Activated CD4-positive, alpha-beta T cell treated with anti-CD3 and anti-CD28 coated beads, Interleukin-2, amount 10 ng/mL, durations not matched to agents 24 days and 14 days (primary cell): ENCODE measurements around the gene MTRFR. TPM values are rescaled to one million over a fixed set of nuclear protein-coding genes. Genes with fewer than 3 reads are reported as not detected.

Experiments
- DNase-seq: peaks from one replicate; pipeline ENCODE4 v3.0.0; 2022
- H3K27ac Mint-ChIP-seq: one replicate; pipeline ENCODE4 v1.8.0; 2022; ENCODE audit warnings: mild to moderate bottlenecking, mixed read lengths
- H3K27me3 Mint-ChIP-seq: one replicate; pipeline ENCODE4 v1.8.0; 2022; ENCODE audit warnings: mixed read lengths
- H3K36me3 Mint-ChIP-seq: one replicate; pipeline ENCODE4 v1.8.0; 2022; ENCODE audit warnings: low read depth, mild to moderate bottlenecking, mixed read lengths
- H3K4me1 Mint-ChIP-seq: one replicate; pipeline ENCODE4 v1.8.0; 2021; ENCODE audit warnings: mixed read lengths
- H3K4me3 Mint-ChIP-seq: one replicate; pipeline ENCODE4 v1.8.0; 2022; ENCODE audit warnings: mild to moderate bottlenecking, moderate library complexity, mixed read lengths
- H3K9me3 Mint-ChIP-seq: one replicate; pipeline ENCODE4 v1.8.0; 2021; ENCODE audit warnings: mixed read lengths
- intact Hi-C: fragments of 100-400 bp; cut with micrococcal nuclease; formaldehyde crosslinking; loops from one replicate; pipeline ENCODE4 v1.15.1; 2023
- total RNA-seq: library from RNA; stranded (reverse); gene quantifications from 2 replicates; pipeline ENCODE4 v1.2.3, GENCODE V29; 2022

The MTRFR gene
- total RNA-seq, 1 donor from 2014 or later, result 30.3 TPM

GRCh38 chr12:123270214-123271000 is 37.2 kb downstream of the MTRFR start:
- intact Hi-C loops, result loop anchor here (2.0 kb wide), 1 partner anchor 38 kb away; the partner anchor contains the start of genes MPHOSPH9 and MTRFR
- H3K9me3 Mint-ChIP-seq, result no peaks in the 10 kb centered on the region
- H3K36me3 Mint-ChIP-seq, result peaks cover 2% of the 10 kb centered on the region
- H3K4me3 Mint-ChIP-seq, result peak overlapping the region; percentile 92
- H3K27me3 Mint-ChIP-seq, result no peaks in the 10 kb centered on the region
- peak; percentile 73 for DNase-seq
- H3K4me1 Mint-ChIP-seq, result peaks cover 16% of the 10 kb centered on the region
- peak overlapping the region; percentile 83 for H3K27ac Mint-ChIP-seq

GRCh38 chr12:123271001-123271668 is 37.9 kb downstream of the MTRFR start:
- peak; percentile 93 for DNase-seq
- Mint-ChIP-seq H3K27me3 (no peaks in the 10 kb centered on the region), H3K27ac (no peak overlapping the region), H3K9me3 (no peaks in the 10 kb centered on the region), H3K4me3 (peak overlapping the region; percentile 92), H3K36me3 (peaks cover 2% of the 10 kb centered on the region), H3K4me1 (peaks cover 16% of the 10 kb centered on the region)
- intact Hi-C loops, result loop anchor here (1.0 to 2.0 kb wide), 2 partner anchors 38 to 118 kb away; partner anchors contain the start of genes MPHOSPH9 and MTRFR

- H3K27me3 Mint-ChIP-seq, result no peaks in the 10 kb centered on the region
- H3K27ac Mint-ChIP-seq, result peak overlapping the region; percentile 17
- H3K4me1 Mint-ChIP-seq, result peaks cover 19% of the 10 kb centered on the region
- H3K9me3 Mint-ChIP-seq, result no peaks in the 10 kb centered on the region
- H3K4me3 Mint-ChIP-seq, result peak overlapping the region; percentile 29
- peaks cover 2% of the 10 kb centered on the region for H3K36me3 Mint-ChIP-seq
- intact Hi-C loops, result no loop called here
- DNase-seq, result no peak
Measured at GRCh38 chr12:123273166-123273565, 39.9 kb downstream of the MTRFR start.

- Mint-ChIP-seq H3K4me1 (peaks cover 4% of the 10 kb centered on the region), H3K4me3 (peak overlapping the region; percentile 36), H3K9me3 (no peaks in the 10 kb centered on the region), H3K36me3 (no peaks in the 10 kb centered on the region), H3K27me3 (no peaks in the 10 kb centered on the region), H3K27ac (peak overlapping the region; percentile 83)
- intact Hi-C loops, result loop anchor here (2.0 kb wide), 1 partner anchor 87 kb away; the partner anchor contains the start of gene SBNO1
- DNase-seq, result peak; percentile 69
Measured at GRCh38 chr12:123278101-123278627, 44.9 kb downstream of the MTRFR start.

DNA sequence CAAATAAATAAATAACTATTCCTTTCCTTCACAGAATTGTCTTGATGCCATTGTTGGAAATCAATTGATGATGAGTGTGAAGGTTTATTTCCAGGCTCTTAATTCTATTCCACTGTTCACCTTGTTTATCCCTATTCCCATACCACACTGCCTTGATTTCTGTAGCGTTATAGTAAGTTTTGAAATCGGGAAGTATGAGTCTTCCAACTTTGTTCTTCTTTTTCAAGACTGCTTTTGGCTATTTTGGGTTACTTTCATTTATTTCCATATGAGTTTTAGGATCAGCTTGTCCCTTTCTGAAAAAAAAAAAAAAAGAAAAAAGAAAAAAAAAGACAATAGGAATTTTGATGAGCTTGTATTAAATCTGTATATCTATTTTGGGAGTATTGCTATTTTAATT is 47.7 kb downstream of the MTRFR start:
- DNase-seq, result no peak
- Mint-ChIP-seq H3K4me1 (peaks cover 4% of the 10 kb centered on the region), H3K9me3 (no peaks in the 10 kb centered on the region), H3K4me3 (no peak overlapping the region), H3K27me3 (no peaks in the 10 kb centered on the region), H3K27ac (no peak overlapping the region), H3K36me3 (no peaks in the 10 kb centered on the region)
- intact Hi-C loops, result no loop called here

- H3K4me3 Mint-ChIP-seq, result no peak overlapping the region
Measured at GRCh38 chr12:123282111-123282510, 48.9 kb downstream of the MTRFR start.

GRCh38 chr12:123283461-123283860 is 50.2 kb downstream of the MTRFR start:
- Mint-ChIP-seq H3K36me3 (no peaks in the 10 kb centered on the region), H3K27me3 (no peaks in the 10 kb centered on the region), H3K9me3 (no peaks in the 10 kb centered on the region), H3K27ac (no peak overlapping the region), H3K4me3 (no peak overlapping the region), H3K4me1 (peaks cover 2% of the 10 kb centered on the region)
- DNase-seq, result no peak
- intact Hi-C loops, result no loop called here

More at GRCh38 chr12:123282111-123282510, 48.9 kb downstream of the MTRFR start:
- H3K27me3 Mint-ChIP-seq, result no peaks in the 10 kb centered on the region
- H3K4me1 Mint-ChIP-seq, result peaks cover 6% of the 10 kb centered on the region
- no peak overlapping the region for H3K27ac Mint-ChIP-seq
- DNase-seq, result no peak
- no peaks in the 10 kb centered on the region for H3K9me3 Mint-ChIP-seq
- no peaks in the 10 kb centered on the region for H3K36me3 Mint-ChIP-seq
- intact Hi-C loops, result no loop called here

DNA sequence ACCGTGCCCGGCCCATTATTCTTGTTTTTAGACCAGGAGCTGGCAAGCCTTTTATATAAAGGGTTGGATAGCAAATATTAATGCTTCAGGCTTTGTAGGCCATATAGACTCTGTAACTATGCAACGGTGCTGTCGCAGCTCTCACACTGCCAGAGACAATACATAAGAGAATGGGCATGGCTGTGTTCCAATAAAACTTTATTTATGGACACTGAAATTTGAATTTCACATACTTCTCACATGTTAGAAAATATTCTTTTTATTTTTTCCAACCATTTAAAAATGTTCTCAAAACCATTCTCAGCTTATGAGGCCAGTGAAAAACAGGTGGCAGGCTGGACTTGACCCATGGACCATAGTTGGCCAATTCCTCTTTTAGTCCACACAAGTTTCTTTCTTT is 51.4 kb downstream of the MTRFR start:
- DNase-seq, result no peak
- intact Hi-C loops, result no loop called here
- Mint-ChIP-seq H3K4me1 (peaks cover 2% of the 10 kb centered on the region), H3K36me3 (peaks cover 8% of the 10 kb centered on the region), H3K9me3 (no peaks in the 10 kb centered on the region), H3K4me3 (no peak overlapping the region), H3K27me3 (no peaks in the 10 kb centered on the region), H3K27ac (no peak overlapping the region)

- Mint-ChIP-seq H3K27ac (no peak overlapping the region), H3K27me3 (no peaks in the 10 kb centered on the region)
Measured at GRCh38 chr12:123286652-123287373, 53.6 kb downstream of the MTRFR start.

DNA sequence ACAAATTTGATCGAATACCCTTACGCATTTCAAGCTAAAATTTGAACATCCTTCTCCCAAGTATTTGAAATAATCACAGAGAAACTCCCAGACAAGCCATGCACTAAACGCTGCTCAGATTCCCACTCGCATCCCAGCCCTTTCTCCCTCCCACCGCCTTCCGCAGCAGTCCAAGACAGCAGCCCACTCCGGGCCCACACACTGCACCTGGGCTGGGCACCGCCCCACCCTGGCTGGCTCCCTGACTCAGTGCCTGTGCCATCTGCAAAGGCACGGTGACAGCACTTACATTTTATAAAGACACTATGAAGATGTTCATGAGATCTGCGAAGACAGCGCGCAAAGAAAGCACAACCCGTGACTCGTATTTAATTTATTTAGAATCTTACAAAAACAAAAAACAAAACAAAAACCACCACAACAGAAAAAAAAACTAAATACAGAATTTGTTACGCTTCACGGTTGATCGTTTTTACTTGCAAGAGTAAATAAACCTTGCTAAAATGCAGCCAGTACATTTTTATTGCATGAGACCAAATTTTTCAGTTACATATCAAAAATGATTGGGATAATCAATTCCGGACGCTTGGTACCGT is 55.6 kb downstream of the MTRFR start:
- no peak for DNase-seq
- intact Hi-C loops, result no loop called here
- peaks cover 19% of the 10 kb centered on the region for H3K36me3 Mint-ChIP-seq
- no peaks in the 10 kb centered on the region for H3K27me3 Mint-ChIP-seq
- H3K9me3 Mint-ChIP-seq, result no peaks in the 10 kb centered on the region
- H3K27ac Mint-ChIP-seq, result no peak overlapping the region
- H3K4me3 Mint-ChIP-seq, result no peak overlapping the region
- H3K4me1 Mint-ChIP-seq, result peaks cover 2% of the 10 kb centered on the region

More at GRCh38 chr12:123286652-123287373, 53.6 kb downstream of the MTRFR start:
- H3K4me3 Mint-ChIP-seq, result no peak overlapping the region
- no peaks in the 10 kb centered on the region for H3K9me3 Mint-ChIP-seq
- H3K4me1 Mint-ChIP-seq, result peaks cover 2% of the 10 kb centered on the region
- no peak for DNase-seq
- intact Hi-C loops, result no loop called here
- H3K36me3 Mint-ChIP-seq, result peaks cover 10% of the 10 kb centered on the region

GRCh38 chr12:123289911-123290310 is 56.7 kb downstream of the MTRFR start:
- intact Hi-C loops, result no loop called here
- H3K9me3 Mint-ChIP-seq, result no peaks in the 10 kb centered on the region
- H3K36me3 Mint-ChIP-seq, result peaks cover 26% of the 10 kb centered on the region
- peaks cover 2% of the 10 kb centered on the region for H3K4me1 Mint-ChIP-seq
- no peak overlapping the region for H3K4me3 Mint-ChIP-seq
- H3K27me3 Mint-ChIP-seq, result no peaks in the 10 kb centered on the region
- no peak for DNase-seq
- H3K27ac Mint-ChIP-seq, result peak overlapping the region; percentile 34

- intact Hi-C loops, result no loop called here
- H3K27me3 Mint-ChIP-seq, result no peaks in the 10 kb centered on the region
- no peaks in the 10 kb centered on the region for H3K4me1 Mint-ChIP-seq
- H3K4me3 Mint-ChIP-seq, result no peak overlapping the region
- H3K36me3 Mint-ChIP-seq, result peaks cover 45% of the 10 kb centered on the region
- DNase-seq, result no peak
- H3K27ac Mint-ChIP-seq, result no peak overlapping the region
- H3K9me3 Mint-ChIP-seq, result no peaks in the 10 kb centered on the region
Measured at GRCh38 chr12:123293178-123293760, 60.0 kb downstream of the MTRFR start.

DNA sequence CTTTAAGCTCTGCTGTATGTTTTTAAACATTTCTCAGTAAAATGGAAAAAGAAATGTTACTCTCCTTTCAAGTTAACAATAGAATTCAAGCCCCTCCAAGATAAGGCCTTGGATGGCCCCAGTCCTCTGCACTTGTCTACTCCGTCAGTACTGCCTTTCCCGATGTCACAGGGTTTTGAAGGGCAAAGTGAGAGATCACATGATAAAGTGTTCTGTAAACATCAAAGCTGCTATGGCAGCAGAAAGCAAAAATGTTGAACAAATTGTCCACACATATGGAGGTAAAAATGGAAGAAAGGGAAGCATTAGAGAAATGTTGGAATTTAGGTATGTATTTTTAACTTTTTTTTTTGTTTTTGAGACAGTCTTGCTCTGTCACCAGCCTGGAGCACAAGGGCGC is 71.9 kb downstream of the MTRFR start:
- no peak overlapping the region for H3K4me3 Mint-ChIP-seq
- peaks cover 60% of the 10 kb centered on the region for H3K36me3 Mint-ChIP-seq
- DNase-seq, result no peak
- intact Hi-C loops, result no loop called here
- H3K4me1 Mint-ChIP-seq, result no peaks in the 10 kb centered on the region
- no peaks in the 10 kb centered on the region for H3K9me3 Mint-ChIP-seq
- no peak overlapping the region for H3K27ac Mint-ChIP-seq
- H3K27me3 Mint-ChIP-seq, result no peaks in the 10 kb centered on the region
